Measurements from ENCODE around the gene SCN2A.

Gene SCN2A

DNA sequence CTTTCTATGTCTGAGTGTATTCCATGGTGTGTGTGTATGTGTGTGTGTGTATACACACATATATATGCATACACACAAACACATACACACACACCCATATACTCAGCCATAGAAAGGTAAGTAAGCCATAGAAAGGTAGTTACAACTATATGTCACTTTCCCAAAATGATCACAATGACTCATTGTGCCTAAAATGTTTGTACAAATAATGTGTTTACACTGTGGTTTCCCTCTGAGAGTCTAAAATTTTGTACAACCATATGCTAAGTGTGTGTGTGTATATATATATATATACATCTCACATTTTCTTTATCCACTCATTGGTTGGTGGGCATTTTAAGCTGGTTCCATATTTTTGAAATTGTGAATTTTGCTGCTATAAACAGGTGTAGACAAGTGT, 175.0 kb downstream of the SCN2A start:
- DNase-seq (ENCODE audit: low read depth, low spot score), result no peak

DNA sequence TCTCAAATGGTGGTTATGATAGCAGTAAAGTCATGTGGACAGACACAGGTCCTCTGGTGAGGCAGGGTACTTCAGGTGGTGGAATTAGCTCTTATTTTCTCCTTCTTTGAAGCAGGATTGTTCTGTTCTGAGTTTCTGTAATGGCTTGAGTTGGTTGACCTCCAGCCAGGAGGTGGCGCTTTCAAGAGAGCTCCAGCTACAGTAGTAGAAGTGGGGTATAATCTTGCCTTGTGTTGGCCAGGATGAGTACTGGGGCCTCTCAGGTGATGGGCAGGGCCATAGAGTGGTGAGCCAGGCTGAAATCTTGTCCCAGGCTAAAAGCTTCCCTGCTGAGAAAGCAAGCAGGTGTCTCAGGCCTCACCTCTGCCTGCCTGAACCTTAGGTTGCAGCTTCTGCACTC, 177.8 kb downstream of the SCN2A start:
- no peak for DNase-seq (ENCODE audit: low read depth, low spot score)

DNA sequence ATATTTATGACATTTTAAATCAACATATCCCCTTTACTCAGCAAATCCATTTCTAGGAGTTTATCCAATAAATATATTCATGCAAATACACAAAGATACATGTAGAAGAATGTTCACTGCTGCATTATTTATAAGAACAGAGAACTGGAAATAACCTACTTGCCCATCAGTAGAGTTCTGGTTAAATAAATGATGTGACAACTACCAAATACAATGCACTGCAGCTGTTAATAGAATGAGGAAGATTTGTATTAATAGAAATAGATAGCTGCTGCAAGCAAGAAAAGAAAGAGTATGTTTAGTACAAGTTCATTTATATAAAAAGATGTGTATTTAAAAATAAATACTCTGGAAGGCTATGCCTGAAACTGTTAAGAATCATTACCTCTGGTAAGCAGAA, 181.0 kb downstream of the SCN2A start:
- no peak for DNase-seq (ENCODE audit: low read depth, low spot score)

DNA sequence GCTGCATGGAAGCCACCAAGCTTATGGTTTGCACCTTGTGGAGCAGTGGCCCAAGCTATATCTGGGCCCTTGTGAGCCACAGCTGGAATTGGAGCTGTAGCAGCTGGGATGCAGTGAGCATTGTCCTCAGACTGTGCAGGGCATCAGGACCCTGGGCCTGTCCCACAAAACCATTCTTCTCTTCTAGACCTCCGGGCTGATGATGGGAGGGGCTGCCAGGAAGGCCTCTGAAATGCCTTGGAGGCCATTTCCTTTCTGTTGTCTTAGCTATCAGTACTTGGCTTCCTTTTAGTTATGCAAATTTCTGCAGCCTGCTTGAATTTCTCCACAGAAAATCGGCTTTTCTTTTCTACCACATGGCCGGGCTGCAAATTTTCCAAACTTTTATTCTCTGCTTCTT, 183.9 kb downstream of the SCN2A start:
- DNase-seq (ENCODE audit: low read depth, low spot score), result no peak

DNA sequence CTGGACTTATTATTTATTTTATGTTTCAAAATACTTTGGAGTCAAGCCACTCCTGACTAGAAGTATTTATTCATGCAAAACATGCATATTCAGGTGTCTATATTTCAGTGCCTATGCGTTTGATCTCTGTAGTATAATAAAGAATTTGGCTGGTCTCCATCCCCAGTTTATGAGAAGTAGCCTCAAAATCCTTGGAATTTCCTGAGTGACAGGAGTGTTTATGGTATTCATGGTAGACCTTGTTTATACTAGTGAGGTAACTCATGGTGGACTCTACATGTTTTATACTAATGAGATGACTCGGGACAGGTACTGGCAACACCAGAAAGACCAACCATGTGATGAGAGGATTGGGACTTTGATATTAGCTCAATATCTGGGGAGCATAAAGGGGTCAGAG, 186.3 kb downstream of the SCN2A start:
- no peak for DNase-seq (ENCODE audit: low read depth, low spot score)

DNA sequence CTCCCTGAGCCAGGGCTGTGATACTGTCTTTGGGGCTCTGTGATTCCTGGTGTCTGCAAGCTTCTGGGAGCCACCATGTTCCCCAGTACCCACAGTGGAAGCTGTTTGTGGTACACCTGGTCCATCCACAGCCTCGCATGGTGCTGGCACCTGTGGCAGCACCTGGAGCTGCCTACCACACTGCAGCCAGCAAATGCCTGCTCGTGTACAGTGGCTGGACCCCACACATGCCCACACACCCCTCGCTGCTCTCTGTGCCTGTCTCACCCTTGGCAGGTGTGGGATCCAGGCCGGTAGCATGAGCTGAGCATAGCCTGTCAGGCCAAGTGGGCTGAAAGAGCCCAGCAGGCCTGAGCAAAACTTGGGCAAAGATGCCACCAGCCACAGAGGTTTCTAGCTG, 188.5 kb downstream of the SCN2A start:
- DNase-seq (ENCODE audit: low read depth, low spot score), result no peak

DNA sequence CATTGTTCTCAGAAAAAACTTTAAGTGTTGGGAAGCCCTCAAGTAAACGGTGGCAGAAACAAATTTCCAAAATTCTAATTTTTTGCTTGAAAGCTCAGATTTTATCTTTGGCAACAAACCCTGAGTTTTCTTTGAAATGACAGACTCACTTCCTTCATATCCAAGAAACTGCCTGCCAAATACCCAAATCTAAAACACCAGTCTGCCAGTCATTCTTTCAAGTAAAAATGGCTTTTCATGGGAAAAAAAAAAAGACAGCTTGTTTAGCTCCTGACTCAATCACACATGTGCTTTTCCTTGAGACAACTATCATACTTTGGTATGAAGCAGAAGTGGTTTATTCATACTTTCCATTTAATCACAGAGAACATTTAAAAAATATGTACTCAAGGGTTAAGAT, 189.7 kb downstream of the SCN2A start:
- DNase-seq (ENCODE audit: low read depth, low spot score), result no peak

DNA sequence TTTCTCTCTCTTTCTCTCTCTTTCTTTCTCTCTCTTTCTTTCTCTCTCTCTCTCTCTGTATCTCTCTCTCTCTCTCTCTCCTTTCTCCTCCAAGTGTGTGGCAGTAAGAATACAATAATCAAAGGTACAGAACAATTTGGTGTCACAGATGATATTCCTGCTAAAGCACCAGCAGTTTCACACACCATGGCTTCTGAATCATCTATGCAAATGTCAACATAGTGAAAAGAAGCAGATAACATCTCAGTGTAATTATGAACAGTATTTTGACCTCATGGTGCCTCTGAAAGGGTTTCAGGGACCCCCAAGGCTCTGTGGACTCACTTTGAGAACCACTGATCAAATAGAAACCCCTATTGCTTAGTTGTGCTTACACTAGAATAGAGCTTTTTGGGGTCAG, 191.8 kb downstream of the SCN2A start:
- no peak for DNase-seq (ENCODE audit: low read depth, low spot score)

DNA sequence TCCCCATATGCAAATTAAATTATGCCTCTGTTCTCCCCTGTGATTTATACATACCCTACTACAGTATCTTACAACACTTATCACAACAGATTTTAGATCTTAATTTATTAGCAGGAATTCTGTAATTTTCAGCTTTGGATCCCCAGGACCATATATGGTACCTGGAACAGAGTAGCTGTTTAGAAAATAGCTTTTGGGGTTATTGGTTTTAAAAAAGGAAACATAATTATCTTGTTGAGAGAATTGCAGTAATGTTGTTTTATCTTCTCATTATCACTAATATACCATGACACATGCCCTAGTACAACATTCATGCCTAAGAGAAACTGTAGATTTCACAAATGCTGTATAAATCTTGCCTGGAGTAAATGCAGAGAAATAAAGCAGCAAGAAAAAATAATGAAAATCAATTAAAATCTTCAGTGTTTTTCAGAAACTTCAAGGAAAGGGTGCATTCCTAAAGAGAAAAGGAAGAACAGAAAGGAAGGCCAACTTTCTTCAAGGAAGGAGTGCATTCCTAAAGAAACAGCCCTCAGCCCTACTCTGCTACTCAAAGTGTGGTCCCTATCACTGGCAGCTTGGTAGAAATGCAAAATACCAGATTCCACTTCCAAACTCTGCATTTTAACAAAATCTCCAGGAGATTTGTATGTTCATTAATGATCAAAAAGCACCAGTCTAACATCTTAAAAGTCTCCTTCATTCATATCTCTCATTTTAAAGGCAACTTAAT, 193.2 kb downstream of the SCN2A start:
- no peak for DNase-seq (ENCODE audit: low read depth, low spot score)

DNA sequence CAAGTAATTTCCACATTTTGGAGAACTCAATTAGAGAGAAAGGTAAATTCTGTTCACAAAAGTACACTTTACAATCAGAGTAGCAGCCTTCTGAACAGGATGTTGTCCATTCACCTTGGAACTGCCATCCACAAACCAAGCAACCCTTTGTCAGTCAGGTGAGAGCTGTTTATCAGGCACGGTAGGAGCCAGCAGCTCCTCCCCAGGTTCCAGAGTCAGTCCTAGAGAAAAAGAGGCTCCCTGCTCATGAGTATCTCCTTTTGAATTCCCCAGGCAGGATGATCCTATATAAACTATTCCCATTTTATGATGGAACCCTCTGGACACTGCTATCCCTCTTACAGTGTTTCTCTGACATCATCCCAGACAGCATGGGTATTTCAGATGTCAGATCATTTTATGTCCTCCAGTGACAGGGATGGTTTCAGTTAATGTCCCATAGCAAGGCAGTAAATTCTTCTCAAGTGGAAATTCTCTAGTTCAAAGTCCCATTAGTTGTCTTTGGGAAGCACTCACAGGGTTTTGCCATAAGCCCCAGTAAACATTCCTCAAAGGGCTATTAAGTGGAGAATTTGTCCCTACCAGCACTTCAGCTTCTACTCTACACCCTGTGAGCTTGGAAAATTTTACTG, 195.8 kb downstream of the SCN2A start:
- no peak for DNase-seq (ENCODE audit: low read depth, low spot score)

DNA sequence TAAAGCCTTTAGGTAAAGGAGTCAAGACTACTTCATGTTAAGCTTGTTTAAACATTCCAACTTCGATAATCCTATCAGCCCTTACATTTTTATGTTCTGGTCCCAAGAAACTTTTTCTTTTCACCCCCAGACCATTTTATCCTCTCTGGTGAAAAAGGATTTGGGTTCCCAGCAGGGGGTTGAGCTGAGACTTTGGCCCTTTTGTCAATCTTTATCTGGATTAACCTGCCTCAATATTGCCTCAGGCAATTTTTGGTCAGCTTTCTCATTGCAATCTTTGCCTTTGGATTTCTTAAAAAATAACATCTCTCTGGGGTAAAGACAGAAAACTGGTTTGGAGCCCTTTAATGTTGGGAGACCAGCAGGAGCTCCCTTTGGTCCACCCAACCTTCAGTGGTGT, 196.4 kb downstream of the SCN2A start:
- no peak for DNase-seq (ENCODE audit: low read depth, low spot score)

DNA sequence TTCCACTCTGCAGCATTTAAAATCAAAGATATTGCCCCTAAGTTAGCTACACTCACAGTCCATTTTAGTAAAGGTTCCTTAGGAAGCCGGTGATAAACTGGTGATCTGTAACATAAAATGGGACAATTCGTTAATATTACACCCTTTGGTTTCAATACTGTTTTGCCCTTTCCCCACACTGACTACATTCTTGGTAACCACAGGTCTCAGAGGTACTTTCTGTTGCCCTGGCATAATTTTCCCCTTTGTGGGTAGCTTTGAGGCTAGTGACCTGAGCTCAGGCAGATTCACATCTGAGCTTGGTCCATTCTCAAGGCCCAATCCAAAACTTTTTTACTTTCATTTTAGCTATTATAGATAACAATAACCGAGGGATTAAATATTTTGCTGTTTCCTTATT, 197.3 kb downstream of the SCN2A start:
- DNase-seq (ENCODE audit: low read depth, low spot score), result no peak

DNA sequence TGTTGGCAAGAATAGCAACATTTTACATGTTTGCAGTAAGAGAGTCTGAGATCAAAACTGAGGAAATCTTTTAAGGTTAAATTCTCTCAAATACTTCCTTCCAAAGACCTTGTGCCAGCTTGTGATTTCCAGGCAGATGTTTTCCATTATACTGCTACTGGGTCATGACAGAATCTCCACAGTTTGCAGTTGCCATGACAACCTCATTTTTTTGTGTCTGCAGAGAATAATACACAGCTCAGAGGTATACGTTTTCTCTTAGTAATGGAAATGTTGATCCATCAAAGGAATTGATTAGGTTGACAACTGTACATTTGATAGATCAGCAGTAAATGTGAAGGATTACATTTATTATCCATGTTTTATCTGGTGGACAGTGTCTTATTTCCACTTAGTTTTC, 201.2 kb downstream of the SCN2A start:
- peak; percentile 54 for DNase-seq (ENCODE audit: low read depth, low spot score)

Data from astrocyte of the hippocampus (primary cell).